Stimulated activated CD8-positive, alpha-beta memory T cell treated with anti-CD3 and anti-CD28 coated beads, Interleukin-12 subunit alpha, Interleukin-12 subunit beta, amount 100 ng/mL, for 24 hours (primary cell): ENCODE measurements around the gene HINFP.
"Not testable (repeated sequence)": the region's sequence is repeated elsewhere in the genome, so short reads cannot be mapped to it uniquely, and the experiment has no call there.

ENCODE experiments used
- DNase-seq: peaks from one replicate; pipeline ENCODE4 v3.0.0-alpha.2; 2020; ENCODE audit errors: extremely low read depth

HINFP gene

GRCh38 chr11:119117004-119117706 lies 4.2 kb upstream of the HINFP start:
- DNase-seq = no peak

GRCh38 chr11:119118227-119118626 lies 3.2 kb upstream of the HINFP start:
- DNase-seq = no peak

GRCh38 chr11:119118946-119119345 lies 2.4 kb upstream of the HINFP start:
- no peak for DNase-seq

- DNase-seq = no peak
These were observed 757 bp upstream of the HINFP start for GRCh38 chr11:119120639-119121007.

GRCh38 chr11:119121811-119122124 lies 388 bp downstream of the HINFP start:
- no peak for DNase-seq

GRCh38 chr11:119125821-119126220 lies 4.4 kb downstream of the HINFP start:
- DNase-seq = no peak

GRCh38 chr11:119126675-119127268 lies 5.4 kb downstream of the HINFP start:
- DNase-seq = no peak

- DNase-seq = no peak
These were observed 9.3 kb downstream of the HINFP start for GRCh38 chr11:119130662-119131061.

- no peak for DNase-seq
These were observed 13.1 kb downstream of the HINFP start for GRCh38 chr11:119134389-119134978.

- DNase-seq = not testable (repeated sequence)
These were observed 17.9 kb downstream of the HINFP start for GRCh38 chr11:119139276-119139675.

GRCh38 chr11:119144825-119145486 lies 23.6 kb downstream of the HINFP start:
- no peak for DNase-seq

GRCh38 chr11:119145551-119145950 lies 24.2 kb downstream of the HINFP start:
- DNase-seq = no peak

GRCh38 chr11:119147604-119148333 lies 26.4 kb downstream of the HINFP start:
- no peak for DNase-seq

- DNase-seq = no peak
These were observed 27.3 kb downstream of the HINFP start for GRCh38 chr11:119148720-119149017.

GRCh38 chr11:119149018-119149785 lies 27.8 kb downstream of the HINFP start, which contains the start of gene ABCG4:
TSS of gene ABCG4 (plus strand) at chr11:119149052. CDS start at chr11:119149966, 914 bp downstream.
- DNase-seq = no peak

GRCh38 chr11:119149786-119150275 lies 28.5 kb downstream of the HINFP start:
- DNase-seq = no peak

- no peak for DNase-seq
These were observed 30.7 kb downstream of the HINFP start for GRCh38 chr11:119152043-119152442.

GRCh38 chr11:119152604-119153003 lies 31.2 kb downstream of the HINFP start:
- DNase-seq = no peak

- DNase-seq = no peak
These were observed 31.9 kb downstream of the HINFP start for GRCh38 chr11:119153049-119153818.

- no peak for DNase-seq
These were observed 32.8 kb downstream of the HINFP start for GRCh38 chr11:119154178-119154577.
